Subcutaneous adipose tissue (tissue), 4 donors: ENCODE results near the gene PTEN. TPM values are rescaled to one million over a fixed set of nuclear protein-coding genes. Genes with fewer than 3 reads are reported as not detected.

Source experiments
- total RNA-seq, 4 donors: library from RNA; depleted of rRNA; stranded (reverse); fragments of >200 nt; gene quantifications; one replicate each; pipeline ENCODE4 v1.1.0, GENCODE V29; 2016
- TF ChIP-seq, protein P1 (sequence below): fragments of 450-650 bp; IDR thresholded peaks from one replicate; pipeline ENCODE4 v1.5.1; 2016; ENCODE audit warnings: low read depth, mild to moderate bottlenecking, control low read depth, antibody characterized with exemption, moderate library complexity

PTEN gene
- total RNA-seq, 4 donors from 2014 or later, result 185 to 932 (median 239) TPM

DNA sequence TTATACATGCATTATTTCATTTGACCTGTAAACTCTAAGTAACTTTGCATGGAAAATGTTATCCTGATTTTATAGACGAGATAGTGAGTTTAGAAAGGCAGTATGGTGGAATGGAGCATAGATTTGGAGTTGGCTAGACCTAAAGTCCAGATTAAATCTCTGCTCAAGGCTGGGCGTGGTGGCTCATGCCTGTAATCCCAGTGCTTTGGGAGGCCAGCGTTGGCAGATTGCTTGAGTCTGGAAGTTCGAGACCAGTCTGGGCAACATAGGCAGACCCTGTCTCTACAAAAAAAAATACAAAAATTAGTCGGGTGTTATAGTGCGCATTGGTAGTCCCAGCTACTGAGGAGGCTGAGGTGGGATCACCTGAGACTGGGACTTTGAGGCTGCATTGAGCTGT, 9.4 kb downstream of the PTEN start:
- TF ChIP-seq, protein P1, sequence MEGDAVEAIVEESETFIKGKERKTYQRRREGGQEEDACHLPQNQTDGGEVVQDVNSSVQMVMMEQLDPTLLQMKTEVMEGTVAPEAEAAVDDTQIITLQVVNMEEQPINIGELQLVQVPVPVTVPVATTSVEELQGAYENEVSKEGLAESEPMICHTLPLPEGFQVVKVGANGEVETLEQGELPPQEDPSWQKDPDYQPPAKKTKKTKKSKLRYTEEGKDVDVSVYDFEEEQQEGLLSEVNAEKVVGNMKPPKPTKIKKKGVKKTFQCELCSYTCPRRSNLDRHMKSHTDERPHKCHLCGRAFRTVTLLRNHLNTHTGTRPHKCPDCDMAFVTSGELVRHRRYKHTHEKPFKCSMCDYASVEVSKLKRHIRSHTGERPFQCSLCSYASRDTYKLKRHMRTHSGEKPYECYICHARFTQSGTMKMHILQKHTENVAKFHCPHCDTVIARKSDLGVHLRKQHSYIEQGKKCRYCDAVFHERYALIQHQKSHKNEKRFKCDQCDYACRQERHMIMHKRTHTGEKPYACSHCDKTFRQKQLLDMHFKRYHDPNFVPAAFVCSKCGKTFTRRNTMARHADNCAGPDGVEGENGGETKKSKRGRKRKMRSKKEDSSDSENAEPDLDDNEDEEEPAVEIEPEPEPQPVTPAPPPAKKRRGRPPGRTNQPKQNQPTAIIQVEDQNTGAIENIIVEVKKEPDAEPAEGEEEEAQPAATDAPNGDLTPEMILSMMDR, result no peak

DNA sequence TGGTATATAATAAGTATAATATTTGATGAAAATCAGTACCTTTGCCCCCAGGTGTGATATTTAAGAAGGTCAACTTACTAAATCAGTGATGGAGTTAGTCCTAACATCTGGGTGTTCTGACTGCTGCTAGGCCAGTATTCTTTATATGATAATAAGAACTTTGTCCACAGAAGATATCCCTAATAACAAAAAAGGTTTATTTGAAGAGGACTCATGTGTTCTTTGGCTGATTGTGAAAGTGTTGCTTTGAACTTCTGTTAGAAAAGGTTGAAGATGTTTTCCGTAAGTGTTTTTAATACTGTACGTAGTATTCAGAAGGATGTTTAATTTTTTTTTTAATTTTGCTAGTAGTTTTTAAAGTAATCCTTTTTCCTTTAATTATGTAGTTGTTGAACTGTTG, 10.2 kb downstream of the PTEN start:
- TF ChIP-seq, protein P1, result no peak

DNA sequence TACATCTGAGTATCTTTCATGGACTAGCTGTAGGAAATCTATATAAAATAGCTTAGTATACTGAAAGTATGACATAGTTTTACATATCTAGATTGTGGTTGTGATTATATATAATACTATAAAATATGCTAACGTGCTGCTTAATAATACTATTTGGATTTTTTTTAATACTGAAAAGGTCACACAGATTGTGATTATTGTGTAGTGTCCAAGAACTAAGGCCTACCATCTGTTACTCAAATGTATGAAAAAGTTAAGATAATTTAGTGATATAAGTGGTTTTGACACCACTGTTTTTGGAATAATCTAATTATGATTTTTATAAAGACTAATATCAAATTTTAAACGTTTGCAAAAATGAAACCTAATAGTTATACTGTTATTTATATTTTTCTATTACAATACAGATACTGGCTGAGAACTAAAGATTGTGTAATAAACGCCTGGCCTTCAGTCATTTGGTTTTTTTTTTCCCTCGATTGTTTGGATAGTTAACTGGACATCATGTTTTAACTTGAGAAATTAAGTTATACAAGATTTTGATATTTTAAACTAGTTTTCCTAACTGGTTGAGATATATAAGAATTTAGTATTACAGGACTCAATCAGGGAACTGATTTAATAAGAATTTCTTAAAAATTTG, 12.6 kb downstream of the PTEN start:
- TF ChIP-seq, protein P1, result no peak

GRCh38 chr10:87878664-87879459, 15.4 kb downstream of the PTEN start:
- TF ChIP-seq, protein P1, result no peak

DNA sequence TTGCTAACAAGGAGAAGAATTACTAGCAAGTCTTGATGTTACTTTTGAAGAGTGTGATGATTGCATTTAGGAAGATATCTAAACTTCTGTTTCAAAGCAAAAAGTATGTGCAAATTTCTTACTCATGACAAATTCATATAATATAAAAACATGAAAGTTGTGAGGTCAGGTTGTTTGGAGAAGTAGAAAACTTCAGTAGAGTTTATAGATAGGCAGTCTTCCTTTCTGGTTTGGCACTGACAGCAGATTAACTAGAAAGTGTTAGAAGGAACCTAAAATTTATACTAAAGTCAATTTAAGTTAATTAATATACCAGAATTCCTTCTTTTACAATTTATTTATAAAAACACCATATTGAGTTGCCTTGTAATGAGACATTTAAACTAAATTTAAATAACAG, 16.9 kb downstream of the PTEN start:
- TF ChIP-seq, protein P1, result no peak

DNA sequence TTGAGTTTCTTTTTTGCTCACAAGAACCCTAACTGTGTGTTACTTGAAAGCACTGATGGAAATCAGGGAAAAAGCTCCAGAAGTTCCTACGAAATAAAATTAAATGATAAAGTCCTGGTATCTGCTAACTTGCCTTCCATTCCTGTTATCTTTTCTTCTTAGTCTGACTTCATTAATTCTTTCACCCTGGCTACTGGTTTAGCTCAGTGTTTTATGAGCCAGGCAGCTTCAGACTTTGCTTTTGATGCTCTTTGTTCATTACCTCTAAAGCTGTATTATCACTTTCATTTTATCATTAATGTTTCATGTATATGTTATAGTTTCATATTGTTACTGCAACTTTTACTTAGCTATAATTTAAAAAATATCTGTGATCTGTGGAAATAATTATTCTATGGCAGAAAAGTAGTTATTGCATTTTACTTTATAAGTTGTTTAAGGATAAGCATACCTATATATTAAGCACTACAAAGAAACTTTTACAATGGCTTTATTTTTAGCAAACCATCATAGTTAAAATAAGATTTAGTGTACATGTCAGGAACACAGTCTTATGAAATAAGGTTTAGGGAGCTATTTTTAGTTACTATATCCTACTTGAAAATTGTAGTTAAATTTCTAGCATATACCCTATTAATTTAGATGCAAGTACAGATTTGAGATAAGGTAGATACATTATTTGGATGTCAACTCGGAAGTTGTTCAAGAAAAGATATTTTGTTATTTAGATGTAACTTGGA, 19.3 kb downstream of the PTEN start:
- TF ChIP-seq, protein P1, result no peak

DNA sequence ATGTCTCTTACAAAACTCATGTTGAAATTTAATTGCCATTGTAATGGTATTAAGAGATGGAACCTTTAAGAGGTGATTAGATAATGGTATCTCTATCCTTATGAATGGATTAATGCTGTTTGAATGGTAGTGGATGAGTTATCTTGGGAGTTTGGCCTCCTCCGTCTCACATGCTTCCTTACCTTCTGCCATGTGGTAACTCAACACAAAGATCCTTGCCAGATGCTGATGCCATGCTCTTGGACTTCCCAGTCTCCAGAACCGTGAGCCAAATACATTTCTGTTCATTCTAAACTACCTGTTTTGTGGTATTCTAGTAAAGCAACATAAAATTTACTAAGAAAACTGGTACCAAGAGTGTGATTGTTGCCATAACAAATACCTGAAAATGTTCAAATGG, 23.2 kb downstream of the PTEN start:
- TF ChIP-seq, protein P1, result no peak
